Germinal center (tissue), 1 donor: Measurements from ENCODE around the gene MAPK11.
A peak's percentile ranks its signal among the peaks of the same experiment; 100 is the strongest.

Source experiments
- DNase-seq: peaks from one replicate; pipeline ENCODE4 v3.0.0; 2012; ENCODE audit warnings: mixed read lengths, low spot score

MAPK11 gene

GRCh38 chr22:50248196-50249081, 21.7 kb downstream of the MAPK11 start:
- DNase-seq, result no peak

GRCh38 chr22:50247748-50248147, 22.4 kb downstream of the MAPK11 start:
- DNase-seq, result peak; percentile 64

DNA sequence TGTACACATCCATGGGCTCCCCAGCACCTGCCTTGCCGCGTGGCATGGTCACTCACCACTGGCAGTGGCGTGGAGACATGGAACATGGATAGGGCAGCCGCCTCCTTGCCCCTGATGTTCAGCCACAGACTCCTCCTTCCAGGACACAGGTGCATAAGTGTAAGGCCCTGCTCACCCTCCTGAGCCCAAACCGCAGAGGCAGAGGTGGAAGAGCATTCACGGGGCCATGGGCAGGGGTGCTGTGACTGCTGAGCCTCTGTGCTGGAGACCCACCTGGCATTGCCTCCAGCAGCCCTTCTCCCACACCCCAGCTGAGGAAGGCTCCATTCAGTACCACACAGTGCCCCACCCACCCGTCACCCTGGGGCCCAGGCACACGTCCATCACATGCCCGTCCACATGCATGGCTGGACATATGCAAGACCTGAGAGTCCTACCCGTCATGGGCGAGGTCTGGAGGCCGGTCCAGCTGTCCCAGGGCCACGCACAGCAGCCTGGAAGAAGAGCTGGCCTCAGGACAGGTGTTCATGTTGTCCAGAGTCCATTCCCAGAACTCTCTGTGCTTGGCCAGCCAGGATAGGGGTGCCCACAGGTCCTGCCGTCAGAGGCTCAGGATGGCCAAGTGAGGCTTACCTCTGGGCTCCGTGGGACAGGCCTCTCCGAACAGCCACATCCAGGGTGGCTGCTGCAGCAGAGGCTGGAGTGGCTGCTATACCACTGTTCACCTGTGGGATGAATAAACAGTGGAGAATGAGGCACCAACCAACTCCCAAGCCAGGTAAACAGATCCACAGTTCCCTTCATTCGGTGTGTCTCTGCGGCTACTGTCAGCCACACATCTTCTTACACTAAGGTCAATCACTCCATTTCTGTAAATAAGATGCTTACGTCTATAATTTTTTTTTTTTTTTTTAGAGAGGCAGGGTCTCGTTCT, 23.7 kb downstream of the MAPK11 start:
- DNase-seq, result no peak

DNA sequence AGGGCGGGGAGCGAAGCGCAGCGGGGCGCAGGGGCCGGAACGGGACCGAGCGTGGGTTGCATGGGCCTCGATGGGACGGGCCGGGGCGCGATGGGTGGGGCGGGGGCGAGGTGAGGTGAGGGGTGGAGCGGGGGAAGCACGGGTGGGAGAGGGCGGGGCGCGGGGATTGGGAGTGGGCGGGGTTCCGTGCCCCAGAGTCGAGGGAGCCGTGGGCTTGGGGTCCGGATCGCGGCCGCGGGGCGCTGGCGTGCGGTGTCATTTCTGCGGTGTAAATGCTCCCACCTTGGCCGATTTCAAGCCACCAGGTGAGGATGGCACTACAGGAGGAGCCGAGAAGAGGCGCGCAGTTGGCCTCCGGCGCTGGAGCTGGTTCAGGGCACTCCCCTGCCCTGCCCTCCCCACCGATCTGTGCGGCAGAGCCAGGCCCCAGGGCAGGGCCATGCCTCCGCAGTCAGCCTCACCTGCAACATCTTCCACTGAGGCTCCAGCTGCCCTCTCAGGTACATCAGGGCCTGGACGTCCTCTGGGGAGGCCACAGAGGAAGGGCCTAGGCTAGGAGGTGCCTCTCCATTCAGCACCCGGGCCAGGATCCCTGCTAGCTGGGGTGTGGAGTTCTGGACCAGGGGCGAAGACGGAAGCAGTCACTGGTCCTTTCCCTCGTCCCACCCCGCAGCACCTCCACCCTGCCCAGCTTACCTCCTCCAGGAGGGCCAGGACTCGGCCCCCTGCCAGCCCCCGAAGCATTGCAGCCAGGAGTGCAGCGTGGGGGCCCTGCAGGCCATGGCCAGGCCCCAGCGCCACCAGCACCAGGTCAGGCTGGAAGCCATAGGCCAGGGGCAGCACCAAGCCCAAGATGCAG, 24.7 kb downstream of the MAPK11 start:
- DNase-seq, result no peak

DNA sequence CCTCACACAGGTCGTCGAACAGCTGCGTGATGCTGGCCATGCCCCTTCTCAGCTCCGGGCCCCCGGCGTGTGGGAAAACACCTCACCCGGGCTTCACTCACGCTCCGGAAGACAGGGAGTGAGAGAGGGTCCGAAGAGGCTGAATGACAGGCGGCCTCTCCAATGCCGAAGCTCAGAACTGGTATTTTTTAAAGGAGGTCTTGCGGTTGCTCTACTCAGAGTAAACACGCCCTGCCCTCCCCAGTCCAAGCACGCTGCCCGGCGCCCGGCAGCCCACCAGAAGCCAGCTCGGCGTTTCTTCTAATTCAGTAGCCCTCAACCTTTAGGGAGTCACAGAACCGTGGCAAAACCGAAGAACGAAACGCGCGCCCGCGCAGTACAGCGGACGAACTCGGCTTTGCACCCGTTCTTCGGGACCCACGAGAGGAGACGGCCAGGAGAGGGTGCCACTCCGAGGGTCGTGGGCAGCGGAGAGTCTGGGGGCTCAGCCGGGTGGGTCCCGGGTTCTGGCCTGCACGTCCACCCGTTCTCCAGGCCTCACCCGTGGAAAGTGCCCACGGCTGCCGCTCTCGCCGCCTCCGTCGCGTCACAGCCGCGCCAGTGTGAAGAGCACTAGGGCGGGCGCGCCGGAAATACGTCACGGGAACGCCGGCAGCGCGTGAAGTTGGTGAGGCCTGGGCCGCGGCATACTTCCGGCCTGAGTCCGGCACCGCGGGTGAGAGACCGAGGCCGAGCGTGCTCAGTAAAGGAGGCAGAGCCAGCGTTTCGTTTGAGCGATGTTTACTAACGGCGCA, 25.6 kb downstream of the MAPK11 start, which contains the start of gene TUBGCP6:
TUBGCP6 (minus strand) TSS at position 604 of the 794 bp plus-strand sequence; CDS start at position 40, 564 bp downstream.
- peak; percentile 90 for DNase-seq

DNA sequence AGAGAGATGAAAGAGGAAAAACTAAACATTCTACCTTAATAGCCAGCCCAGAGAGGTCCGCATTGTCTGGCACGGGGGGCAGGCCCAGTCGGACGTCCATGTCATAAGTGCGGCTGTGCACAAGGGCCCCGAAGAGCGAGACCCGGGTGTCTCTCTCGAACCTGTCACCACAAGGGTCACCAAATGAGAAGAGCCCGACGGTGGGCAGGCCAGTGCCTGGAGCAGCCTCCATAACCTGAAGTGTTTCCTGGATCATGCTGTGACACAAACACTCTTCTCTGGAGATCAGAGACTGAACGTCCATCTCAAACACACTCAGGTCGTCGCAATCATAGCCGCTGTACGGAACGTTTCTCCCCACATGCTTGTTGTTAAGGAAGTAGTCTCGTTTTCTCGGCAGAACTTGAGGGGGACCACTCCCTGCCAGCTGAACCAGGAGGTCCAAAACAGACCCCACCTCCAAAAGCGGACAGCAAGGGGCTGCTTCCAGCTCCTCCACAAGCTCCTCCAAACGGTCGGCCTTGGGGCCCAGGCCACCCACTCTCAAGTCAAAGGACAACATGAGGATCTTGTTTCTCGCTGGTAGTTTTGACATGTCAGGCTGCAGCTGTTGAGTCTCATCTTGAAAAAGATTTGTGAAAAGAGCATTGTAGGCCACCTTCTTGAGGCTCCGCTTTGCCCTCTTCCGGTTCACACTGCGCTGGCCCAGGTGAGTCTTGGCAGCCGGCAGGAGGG, 26.3 kb downstream of the MAPK11 start:
- no peak for DNase-seq

DNA sequence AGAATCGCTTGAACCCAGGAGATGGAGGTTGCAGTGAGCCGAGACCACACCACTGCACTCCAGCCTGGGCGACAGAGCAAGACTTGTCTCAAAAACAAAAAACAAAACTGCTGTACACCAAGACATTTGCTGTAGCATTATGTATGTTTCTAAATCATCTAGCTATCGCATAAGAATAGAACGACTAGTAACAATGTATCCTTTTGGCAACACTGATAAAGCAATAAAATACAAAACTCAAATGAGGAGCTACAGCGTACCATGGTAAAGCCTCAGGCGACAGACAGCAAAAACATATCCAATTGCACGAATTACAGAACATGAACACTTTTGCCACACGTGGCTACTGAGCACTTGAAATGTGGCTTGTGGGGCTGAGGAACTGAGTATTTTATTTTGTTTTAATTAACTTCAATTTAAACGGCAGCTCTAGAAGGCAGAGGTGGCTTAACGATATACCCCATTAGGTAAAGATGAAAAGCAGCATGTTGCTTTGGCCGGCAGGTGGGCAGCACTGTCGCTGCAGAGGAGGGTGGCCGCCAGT, 27.7 kb downstream of the MAPK11 start:
- no peak for DNase-seq

DNA sequence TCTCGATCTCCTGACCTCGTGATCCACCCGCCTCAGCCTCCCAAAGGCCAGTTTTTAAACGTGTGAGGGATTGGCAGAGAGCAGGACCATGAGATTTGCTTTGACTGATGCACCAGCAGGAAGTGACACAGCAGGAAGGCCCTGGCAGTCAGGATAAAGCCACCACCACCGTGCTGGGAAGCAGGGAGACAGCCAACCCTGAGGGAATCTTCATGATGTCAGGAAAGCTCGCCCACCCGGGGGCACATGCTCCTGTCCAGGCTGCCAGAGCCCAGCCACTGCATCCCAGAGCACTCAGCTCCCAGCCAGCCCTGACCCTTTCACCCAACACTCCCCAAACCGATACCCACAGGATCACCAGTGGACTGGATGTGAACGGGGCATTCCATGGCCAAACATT, 31.4 kb downstream of the MAPK11 start:
- no peak for DNase-seq

DNA sequence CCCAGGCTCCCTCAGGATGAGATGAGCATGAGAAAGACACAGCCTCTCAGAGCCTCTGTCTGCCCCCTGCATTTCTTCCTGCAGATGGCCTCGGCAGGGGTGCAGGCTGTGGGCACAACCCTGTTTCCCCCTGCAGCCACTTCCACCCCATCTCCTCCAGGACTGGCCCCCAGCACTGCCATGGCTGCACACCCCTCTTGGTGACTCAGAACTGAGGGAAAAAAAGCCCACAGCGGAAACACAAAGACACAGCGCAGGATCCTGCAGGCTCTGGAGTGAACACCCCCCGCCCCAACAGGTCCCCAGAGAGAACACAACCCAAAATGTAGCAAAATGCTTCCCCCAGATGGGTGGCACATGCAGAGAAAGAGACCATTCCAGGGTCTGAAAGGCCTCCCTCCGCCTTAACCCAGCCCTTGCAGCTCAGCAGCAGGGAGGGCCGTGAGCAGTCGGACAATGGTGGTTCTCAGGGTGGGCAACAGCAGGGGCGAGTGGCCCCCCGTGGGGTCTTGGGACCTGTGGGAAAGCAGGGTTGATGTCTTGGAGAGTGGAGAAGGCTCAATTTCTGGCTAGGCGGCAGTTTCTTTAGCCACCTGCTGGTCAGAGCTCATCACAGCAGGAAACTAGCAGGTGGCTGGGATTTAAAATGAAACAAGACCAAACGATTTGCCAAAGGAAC, 33.3 kb downstream of the MAPK11 start:
- DNase-seq, result no peak

GRCh38 chr22:50233223-50233622, 37.0 kb downstream of the MAPK11 start:
- DNase-seq, result no peak

DNA sequence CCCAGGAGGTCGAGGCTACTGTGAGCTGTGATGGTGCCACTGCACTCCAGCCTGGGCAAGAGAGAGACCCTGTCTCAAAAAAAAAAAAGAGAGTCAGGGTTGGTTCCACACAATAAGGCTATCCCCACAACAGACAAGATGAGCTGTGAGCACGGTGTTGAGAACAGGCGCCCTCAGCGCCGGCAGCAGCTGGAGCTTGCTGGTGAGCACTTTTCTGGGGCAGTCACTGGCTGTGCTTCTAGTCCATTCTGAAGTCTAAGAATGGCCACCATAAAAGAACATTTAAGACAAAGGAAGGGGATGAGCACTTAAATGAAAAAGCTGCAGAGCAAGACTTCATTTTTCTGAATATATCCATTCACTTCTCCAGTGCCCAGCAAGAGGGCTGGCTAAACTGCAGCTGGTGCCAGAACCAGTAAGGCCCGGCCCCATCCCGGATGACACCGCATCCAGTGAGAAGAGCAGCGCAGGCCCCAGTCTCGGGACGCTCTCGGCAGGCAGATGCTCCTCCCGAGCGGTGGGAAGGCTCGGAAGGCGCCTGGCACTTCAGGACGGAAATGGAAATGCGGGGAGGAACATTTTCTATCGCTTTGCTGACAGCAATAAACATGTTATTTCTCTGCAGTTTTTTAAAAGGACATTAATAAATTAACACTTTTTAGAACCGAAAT, 37.6 kb downstream of the MAPK11 start:
- DNase-seq, result no peak

DNA sequence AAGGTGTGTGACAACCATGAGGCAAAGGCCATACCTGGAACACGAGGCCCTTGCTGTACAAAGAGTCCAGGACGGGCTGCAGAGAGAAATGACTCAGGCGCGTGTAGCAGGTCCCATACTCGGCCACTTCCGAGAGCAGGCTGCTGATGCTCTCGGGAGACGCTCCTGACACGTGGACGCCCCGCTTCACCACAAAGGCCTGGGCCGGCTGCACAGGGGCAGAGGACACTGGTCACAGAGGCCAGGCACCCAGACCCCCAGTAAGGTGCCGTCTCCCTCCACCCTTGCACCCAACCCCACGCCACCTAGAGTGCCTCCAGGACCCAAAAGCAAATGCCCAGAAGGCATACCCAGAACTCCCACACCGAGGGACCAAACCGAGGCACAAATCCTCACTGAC, 40.8 kb downstream of the MAPK11 start:
- no peak for DNase-seq

DNA sequence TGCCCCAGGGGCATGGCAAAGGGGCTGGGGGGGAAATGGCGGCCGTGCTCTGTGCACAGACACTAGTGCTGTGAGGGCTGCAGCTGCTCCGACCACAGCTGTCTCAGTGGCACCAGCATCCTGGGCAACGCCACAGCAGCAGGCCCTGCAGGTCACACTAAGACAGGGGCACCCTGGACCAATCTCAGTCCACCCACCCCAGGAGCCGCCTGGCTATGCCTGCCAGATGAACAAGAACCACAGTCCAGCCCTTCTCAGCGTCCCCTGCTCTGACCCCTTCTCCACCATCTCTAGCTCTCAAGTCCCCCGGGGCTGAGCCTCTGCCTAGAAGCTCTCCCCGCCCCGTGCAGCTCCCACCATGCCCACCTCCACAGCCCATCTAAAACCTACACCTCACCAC, 41.8 kb downstream of the MAPK11 start:
- no peak for DNase-seq

- DNase-seq, result no peak
These were observed 42.5 kb downstream of the MAPK11 start for GRCh38 chr22:50227579-50228215.

- DNase-seq, result no peak
These were observed 43.4 kb downstream of the MAPK11 start for GRCh38 chr22:50226875-50227165.

GRCh38 chr22:50226063-50226874, 43.9 kb downstream of the MAPK11 start:
- DNase-seq, result no peak

DNA sequence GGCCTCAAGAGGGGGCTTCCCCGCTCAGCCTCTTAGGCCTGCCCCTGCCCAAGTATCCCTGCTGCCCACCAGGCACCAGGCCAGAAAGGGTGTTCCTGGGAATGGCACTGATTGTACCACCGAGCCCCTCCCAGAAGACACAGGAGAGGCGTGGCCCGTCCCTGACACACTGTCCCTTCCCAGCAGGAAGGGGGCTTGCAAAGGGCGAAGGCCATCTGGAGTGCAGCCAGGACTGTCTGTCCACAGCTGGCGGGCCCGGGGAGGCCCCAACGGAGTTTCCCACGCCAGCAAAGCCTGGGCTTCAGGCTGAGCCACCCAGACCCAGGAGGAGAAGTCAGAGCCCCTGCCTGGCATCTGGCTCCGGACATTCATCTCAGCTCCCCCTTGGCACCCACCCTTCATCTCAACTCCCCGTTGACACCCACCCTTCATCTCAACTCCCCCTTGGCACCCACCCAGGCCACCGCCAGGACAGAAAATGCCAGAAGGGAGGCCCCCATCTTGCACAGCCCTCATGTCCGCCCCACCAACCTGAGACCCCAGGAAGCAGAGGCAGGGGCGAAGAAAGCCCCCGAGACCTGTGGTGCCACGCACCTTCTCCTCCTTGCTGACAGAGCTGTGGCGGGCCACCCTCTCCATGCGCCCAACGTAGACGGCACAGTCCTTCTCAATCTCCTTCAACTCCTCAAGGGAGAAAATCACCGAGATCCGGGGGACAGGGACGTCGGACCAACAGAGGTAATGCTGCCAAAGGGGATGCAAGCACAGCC, 44.8 kb downstream of the MAPK11 start:
- no peak for DNase-seq
